ENCODE results near the gene CD5L. TPM values are rescaled to one million over a fixed set of nuclear protein-coding genes. Genes with fewer than 3 reads are reported as not detected.

Gene CD5L
- 0.93 and 0.94 TPM in 2 replicates for total RNA-seq (2013; cell fraction: nucleolus; rRNA removed)
- 0.27 and 0.28 TPM in 2 replicates for total RNA-seq (2014; rRNA removed)
- total RNA-seq (2014; rRNA removed; fragmentation: Illumina TruSeq; extraction: Trizol): 0.45 and 0.46 TPM in 2 replicates
- 0.10 and 0.43 TPM in 2 replicates for total RNA-seq (2021)
- polyA plus RNA-seq (2011; ENCODE audit: low read depth): not detected
- polyA plus RNA-seq (2011; rRNA removed): 0.14 and 0.20 TPM in 2 replicates
- polyA plus RNA-seq (2011; cell fraction: cytosol; rRNA removed): 0.17 and 0.19 TPM in 2 replicates
- 0.25 and 0.26 TPM in 2 replicates for polyA plus RNA-seq (2011; cell fraction: nucleus; rRNA removed)
- polyA plus RNA-seq (2012): not detected in 2 replicates
- 0.15 and 0.40 TPM in 2 replicates for polyA plus RNA-seq (2014; fragmentation: Illumina TruSeq; extraction: Trizol)
- under 1 TPM; 0.53 to 0.57 TPM for polyA plus RNA-seq (2014; fragmentation: Nextera tagmentation; extraction: Ambion mirVana)
- 0.20 and 0.44 TPM in 2 replicates for polyA plus RNA-seq (2014; rRNA removed)
- polyA plus RNA-seq (2016; fragmentation: Nextera tagmentation; extraction: Ambion mirVana): under 1 TPM; 0.16 to 0.33 TPM
- 1.3 and 1.4 TPM in 2 replicates for polyA minus RNA-seq (2011; rRNA and poly(A)+ RNA removed)
- not detected in 2 replicates for polyA minus RNA-seq (2011; cell fraction: cytosol; rRNA and poly(A)+ RNA removed)
- polyA minus RNA-seq (2011; cell fraction: nucleus; rRNA and poly(A)+ RNA removed): 1.8 and 1.9 TPM in 2 replicates
- percentile 11 among the genes with signal in this experiment for Bru-seq, nascent RNA
- BruChase-seq, experiment 1, labeled RNA remaining after a 6-hour chase: not detected
- BruChase-seq, experiment 2, labeled RNA remaining after a 2-hour chase: percentile 7 among the genes with signal in this experiment
- long read RNA-seq, experiment 1: 0 reads
- long read RNA-seq, experiment 2, partial matches to known transcripts: 1 of 1 reads
- long read RNA-seq, experiment 2, other reads (novel, unspliced or antisense): 0 of 1 reads

- Histone ChIP-seq H2AFZ (ENCODE audit: control insufficient read depth, low read depth, low read length) (no peak within 1 kb of the TSS), H3K27me3 (replicated peaks in 1 of 2; ENCODE audit: control insufficient read depth in 2 of 2, insufficient read depth in 2 of 2, low read length in 1 of 2) (no peaks in the 10 kb centered on the region), H3K4me2 (ENCODE audit: control insufficient read depth, insufficient read depth) (no peak within 1 kb of the TSS), H4K20me1 (ENCODE audit: control insufficient read depth, insufficient read depth) (no peaks in the 10 kb centered on the region), H3K4me1 (ENCODE audit: control insufficient read depth, insufficient read depth, low read length) (peaks cover 24% of the 10 kb centered on the region), H3K9ac (ENCODE audit: control insufficient read depth, insufficient read depth, low read length) (no peak within 1 kb of the TSS), H3K79me2 (ENCODE audit: control insufficient read depth, insufficient read depth, low read length) (no peaks in the 10 kb centered on the region), H3K9me3 (replicated peaks; ENCODE audit: control insufficient read depth, insufficient read depth, low read length) (no peaks in the 10 kb centered on the region), H3K27ac (ENCODE audit: control insufficient read depth, insufficient read depth) (no peak within 1 kb of the TSS), H3K4me3 (no peak within 1 kb of the TSS), H3K36me3 (ENCODE audit: control insufficient read depth in 2 of 2, insufficient read depth in 2 of 2, low read length in 1 of 2) (no peaks in the 10 kb centered on the region)
- intact Hi-C loops (cut with micrococcal nuclease; ENCODE audit: unreplicated experiment) (no loop called here), in situ Hi-C loops (cut with MboI) (no loop called here)
- RAD21 ChIA-PET (ENCODE audit: unreplicated experiment): no interaction called here
- BruUV-seq (replicated peaks): no TSS peak
- CTCF ChIA-PET: no interaction called here
- WGBS (ENCODE audit: insufficient coverage, insufficient replicate concordance, low lambda C conversion rate, missing lambda C conversion rate): 67% methylated on average over 3 of the region's 3 CpGs
- FAIRE-seq (no peak), DNase-seq (ENCODE audit: low read depth, low spot score) (no peak), ATAC-seq (no peak)
- TF ChIP-seq MAX (IDR thresholded peaks at IDR 0.05; ENCODE audit: low read depth, low read length) (no peak), BACH1 (IDR thresholded peaks at IDR 0.05; ENCODE audit: borderline replicate concordance) (no peak), POLR2AphosphoS2 (IDR thresholded peaks at IDR 0.05; ENCODE audit: low read depth, low read length) (no peak), MYC (IDR thresholded peaks at IDR 0.05; ENCODE audit: insufficient read depth, insufficient read length, insufficient replicate concordance, low read length, severe bottlenecking) (no peak), RELA (IDR thresholded peaks at IDR 0.05; ENCODE audit: borderline replicate concordance, partially characterized antibody) (no peak), TCF12 (IDR thresholded peaks at IDR 0.05; ENCODE audit: low read depth, low read length) (no peak), CBX3 (IDR thresholded peaks at IDR 0.05; ENCODE audit: borderline replicate concordance, low read depth) (no peak), TCF3 (IDR thresholded peaks at IDR 0.05; ENCODE audit: borderline replicate concordance, insufficient read depth, low read depth, low read length) (no peak), PAX8 (IDR thresholded peaks at IDR 0.05) (no peak)
- POLR2A ChIA-PET: no interaction called here
- SMC1A ChIA-PET (ENCODE audit: uncharacterized antibody, unreplicated experiment): interaction anchor here (0.6 kb wide), 1 partner anchor 688 kb away, joined by 3 read pairs; no protein-coding TSS in a partner anchor
These were observed at the start of gene CD5L for GRCh38 chr1:157841708-157842107. CD5L (minus strand) TSS chr1:157841808; CDS start chr1:157841701, 107 bp downstream.
